ENCODE results near the gene CEBPE. TPM values are rescaled to one million over a fixed set of nuclear protein-coding genes. Genes with fewer than 3 reads are reported as not detected.

Gene CEBPE
- total and polyA plus RNA-seq, 11 donors = 0.18 to 0.32 (median 0.24) TPM; not detected in 8

DNA sequence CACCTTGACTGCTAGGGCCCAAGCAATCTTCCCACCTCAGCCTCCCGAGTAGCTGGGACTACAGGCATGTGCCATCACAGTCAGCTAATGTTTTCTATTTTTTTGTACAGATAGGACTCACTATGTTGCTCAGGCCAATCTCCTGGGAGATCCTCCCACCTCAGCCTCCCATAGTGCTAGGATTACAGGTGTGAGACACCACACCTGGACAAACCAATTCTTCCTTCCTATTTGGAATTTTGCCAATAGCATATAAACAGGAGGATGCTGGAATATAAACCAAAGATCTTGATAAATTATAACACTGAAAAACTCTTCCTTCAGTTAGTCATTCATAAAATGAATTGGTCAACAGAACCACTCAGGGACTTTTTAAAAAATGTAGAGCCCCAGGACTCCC, 32.5 kb downstream of the CEBPE start:
- no peak overlapping the region for H3K27ac ChIP-seq
- 78 to 86% (median 85%) methylated on average over 1 of the region's 1 CpG for WGBS, 4 donors
- intact Hi-C loops (cut with DNase I) = no loop called here
- no peaks in the 10 kb centered on the region for H3K27me3 ChIP-seq
- DNase-seq (no peak), ATAC-seq (peak in 1 of 4 donors; percentile 38)
- peaks cover 0 to 23% (median 10%) of the 10 kb centered on the region in 12 donors for H3K4me1 ChIP-seq
- H3K4me3 ChIP-seq = no peak overlapping the region
- peaks cover 0 to 100% (median 100%) of the 10 kb centered on the region in 9 donors for H3K36me3 ChIP-seq
- TF ChIP-seq POLR2A (IDR thresholded peaks at IDR 0.05) = no peak
- TF ChIP-seq, protein P1, sequence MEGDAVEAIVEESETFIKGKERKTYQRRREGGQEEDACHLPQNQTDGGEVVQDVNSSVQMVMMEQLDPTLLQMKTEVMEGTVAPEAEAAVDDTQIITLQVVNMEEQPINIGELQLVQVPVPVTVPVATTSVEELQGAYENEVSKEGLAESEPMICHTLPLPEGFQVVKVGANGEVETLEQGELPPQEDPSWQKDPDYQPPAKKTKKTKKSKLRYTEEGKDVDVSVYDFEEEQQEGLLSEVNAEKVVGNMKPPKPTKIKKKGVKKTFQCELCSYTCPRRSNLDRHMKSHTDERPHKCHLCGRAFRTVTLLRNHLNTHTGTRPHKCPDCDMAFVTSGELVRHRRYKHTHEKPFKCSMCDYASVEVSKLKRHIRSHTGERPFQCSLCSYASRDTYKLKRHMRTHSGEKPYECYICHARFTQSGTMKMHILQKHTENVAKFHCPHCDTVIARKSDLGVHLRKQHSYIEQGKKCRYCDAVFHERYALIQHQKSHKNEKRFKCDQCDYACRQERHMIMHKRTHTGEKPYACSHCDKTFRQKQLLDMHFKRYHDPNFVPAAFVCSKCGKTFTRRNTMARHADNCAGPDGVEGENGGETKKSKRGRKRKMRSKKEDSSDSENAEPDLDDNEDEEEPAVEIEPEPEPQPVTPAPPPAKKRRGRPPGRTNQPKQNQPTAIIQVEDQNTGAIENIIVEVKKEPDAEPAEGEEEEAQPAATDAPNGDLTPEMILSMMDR (IDR thresholded peaks at IDR 0.05) = no peak
- no peaks in the 10 kb centered on the region for H3K9me3 ChIP-seq

DNA sequence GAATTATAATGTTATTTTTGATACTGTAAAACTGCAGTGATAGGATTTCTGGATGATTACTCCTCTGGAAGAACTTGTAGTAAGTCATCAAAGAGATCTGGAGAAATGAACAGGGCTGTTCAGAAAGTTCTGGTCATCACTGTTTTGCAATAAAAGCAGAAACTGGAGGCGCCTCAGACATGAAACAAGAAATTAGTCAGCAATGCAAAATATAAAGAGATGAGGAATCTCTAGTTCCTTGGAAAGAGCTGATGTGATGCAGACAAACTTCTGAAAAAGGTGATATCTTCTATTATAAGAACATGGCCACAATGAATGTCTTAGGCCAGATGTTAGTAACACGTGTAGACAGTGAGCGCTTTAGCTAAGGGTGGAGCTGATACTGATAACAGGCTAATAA, 33.6 kb downstream of the CEBPE start:
- H3K27ac ChIP-seq = no peak overlapping the region
- TF ChIP-seq POLR2A (IDR thresholded peaks at IDR 0.05) = no peak
- TF ChIP-seq, protein P1 (IDR thresholded peaks at IDR 0.05) = no peak
- peaks cover 0 to 100% (median 100%) of the 10 kb centered on the region in 9 donors for H3K36me3 ChIP-seq
- no peaks in the 10 kb centered on the region for H3K27me3 ChIP-seq
- intact Hi-C loops (cut with DNase I) = no loop called here
- no peak for DNase-seq
- 78 to 83% (median 79%) methylated on average over 3 of the region's 3 CpGs for WGBS, 4 donors
- no peak overlapping the region for H3K4me3 ChIP-seq
- peaks cover 0 to 20% (median 7%) of the 10 kb centered on the region in 12 donors for H3K4me1 ChIP-seq
- ATAC-seq = no peak
- H3K9me3 ChIP-seq = no peaks in the 10 kb centered on the region

GRCh38 chr14:23080474-23080873, 38.6 kb downstream of the CEBPE start:
- H3K4me1 ChIP-seq = peaks cover 0 to 39% (median 6%) of the 10 kb centered on the region in 12 donors
- DNase-seq (no peak), ATAC-seq (no peak)
- peak overlapping the region in 1 of 12 donors; percentile 88 for H3K27ac ChIP-seq
- 63 to 79% (median 68%) methylated on average over 1 of the region's 1 CpG for WGBS, 4 donors
- H3K4me3 ChIP-seq = no peak overlapping the region
- H3K36me3 ChIP-seq = peaks cover 0 to 100% (median 100%) of the 10 kb centered on the region in 9 donors
- TF ChIP-seq POLR2A (IDR thresholded peaks at IDR 0.05) = no peak
- TF ChIP-seq, protein P1 (IDR thresholded peaks at IDR 0.05) = no peak
- H3K27me3 ChIP-seq = no peaks in the 10 kb centered on the region
- intact Hi-C loops (cut with DNase I) = no loop called here
- H3K9me3 ChIP-seq = no peaks in the 10 kb centered on the region

DNA sequence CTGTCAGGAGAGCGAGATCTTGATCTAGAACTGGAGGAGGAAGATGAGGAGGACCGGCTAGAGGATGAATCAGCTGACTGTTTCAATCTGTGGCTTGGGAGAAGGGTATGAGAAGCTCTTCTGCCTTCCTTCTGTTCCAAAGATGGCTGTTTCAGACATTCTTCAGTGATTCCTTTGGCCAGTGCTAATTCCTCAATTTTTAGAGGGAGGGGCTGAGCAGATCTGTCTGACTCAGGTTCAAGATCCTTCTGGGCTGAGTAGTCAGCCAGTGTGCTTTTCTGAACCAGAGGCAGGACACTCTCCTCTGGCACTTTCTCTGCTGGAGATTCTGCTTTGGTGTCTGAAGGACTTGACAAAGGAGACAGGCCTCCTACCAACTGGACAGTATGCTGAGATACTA, 39.3 kb downstream of the CEBPE start:
- TF ChIP-seq POLR2A (IDR thresholded peaks at IDR 0.05) = no peak
- TF ChIP-seq, protein P1 (IDR thresholded peaks at IDR 0.05) = no peak
- DNase-seq (no peak), ATAC-seq (no peak)
- Histone ChIP-seq H3K9me3 (no peaks in the 10 kb centered on the region), H3K27ac (peak overlapping the region in 1 of 12 donors; percentile 88), H3K4me1 (peaks cover 0 to 33% (median 6%) of the 10 kb centered on the region in 12 donors), H3K4me3 (no peak overlapping the region), H3K27me3 (no peaks in the 10 kb centered on the region), H3K36me3 (peaks cover 0 to 100% (median 100%) of the 10 kb centered on the region in 9 donors)
- intact Hi-C loops (cut with DNase I) = no loop called here
- WGBS, 4 donors = 83 to 95% (median 91%) methylated on average over 2 of the region's 2 CpGs
